T-helper 1 cell (primary cell): ENCODE data around the gene LRBA.

Experiments
- DNase-seq, 5 donors: peaks; one replicate each; pipeline ENCODE4 v3.0.0-alpha.2; 2012 to 2020

LRBA gene

DNA sequence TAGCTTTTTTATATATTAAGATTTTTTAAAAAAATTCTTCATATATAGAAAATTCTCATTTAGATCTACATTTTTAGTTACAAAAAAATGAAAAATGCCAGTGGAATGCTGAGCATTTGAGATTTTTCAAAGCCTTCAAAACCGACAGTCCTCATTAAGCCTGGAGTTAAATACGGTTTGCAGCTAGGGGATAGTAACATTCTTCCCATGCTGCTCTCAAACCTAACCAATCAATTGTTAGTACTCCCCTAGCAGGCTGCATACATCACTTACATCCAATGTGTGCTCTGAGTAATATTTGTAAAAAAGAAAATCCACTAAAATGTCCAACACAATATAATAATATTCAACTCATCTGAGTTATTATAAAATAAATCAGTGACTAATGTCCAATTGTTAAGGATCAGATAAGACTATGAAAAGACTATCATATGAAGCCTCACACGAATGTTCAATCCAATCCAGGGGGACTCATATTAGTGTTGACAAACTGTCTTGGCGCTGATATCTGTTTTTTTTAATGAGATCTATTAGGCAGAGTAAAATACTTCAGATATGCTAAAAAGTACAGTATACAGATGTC lies 660.8 kb downstream of the LRBA start:
- DNase-seq: no peak

- no peak for DNase-seq
Observed at GRCh38 chr4:150348079-150348478, 667.0 kb downstream of the LRBA start.

DNA sequence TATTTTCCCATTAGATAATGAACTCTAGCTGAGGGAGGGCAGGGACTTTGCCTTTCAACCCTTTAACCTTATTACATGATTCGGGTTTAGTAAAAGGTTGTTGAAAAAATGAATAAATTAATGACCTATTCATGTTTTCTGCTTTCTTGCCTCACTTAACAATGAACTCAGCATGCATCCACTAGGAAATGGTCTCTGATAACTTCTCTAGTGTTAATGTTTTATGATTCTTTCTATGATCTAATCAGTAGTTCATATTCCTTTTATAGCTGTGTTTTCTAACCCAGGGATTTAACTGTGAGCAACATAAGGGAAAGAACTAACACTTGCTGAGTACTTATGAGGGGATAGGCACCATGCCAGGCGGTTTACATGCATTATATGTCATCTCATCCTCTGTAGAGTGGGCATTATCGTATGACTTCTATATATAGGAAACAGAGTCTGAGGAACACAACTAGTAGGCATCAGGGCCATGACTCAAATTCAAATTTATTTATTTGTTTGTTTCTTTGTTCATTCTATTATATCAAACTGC lies 669.8 kb downstream of the LRBA start:
- no peak for DNase-seq

- no peak for DNase-seq
Observed at GRCh38 chr4:150343796-150344195, 671.3 kb downstream of the LRBA start.

GRCh38 chr4:150342945-150343344 lies 672.1 kb downstream of the LRBA start:
- no peak for DNase-seq

GRCh38 chr4:150337734-150338133 lies 677.4 kb downstream of the LRBA start:
- no peak for DNase-seq

DNA sequence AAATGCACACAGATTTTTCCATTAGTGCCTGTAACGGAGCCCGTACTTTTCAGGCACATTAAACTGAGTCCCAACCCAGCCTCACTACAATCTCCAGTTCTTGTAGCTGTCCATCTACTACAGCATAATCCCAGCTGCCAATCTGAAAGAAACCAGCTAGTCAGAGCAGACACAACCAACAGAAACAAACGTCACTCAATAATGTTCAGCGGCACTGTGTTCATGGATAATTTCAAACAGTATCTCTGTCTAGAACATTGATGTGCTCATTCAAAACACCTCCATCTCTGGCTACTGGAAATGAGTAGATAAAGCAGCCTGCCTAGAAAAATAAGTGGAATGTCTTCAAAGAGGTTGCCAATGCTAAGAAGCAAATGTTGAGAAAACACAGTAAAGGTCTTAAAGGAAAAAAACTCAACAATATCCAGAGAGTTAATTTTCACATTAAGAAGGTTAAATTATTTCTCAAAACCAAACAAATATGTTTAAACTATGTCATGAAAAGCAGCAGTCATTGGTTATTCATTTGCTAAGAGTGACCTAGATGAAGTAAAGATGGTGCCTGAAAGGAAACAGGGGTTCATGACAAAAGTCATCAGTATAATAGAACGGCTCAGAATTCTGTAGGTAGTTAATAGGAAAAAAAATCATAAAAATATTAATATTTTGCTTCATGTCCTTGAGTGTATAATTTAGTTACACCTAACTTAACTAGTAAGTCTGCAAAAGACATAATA lies 678.2 kb downstream of the LRBA start:
- DNase-seq: no peak

- DNase-seq: no peak
Observed at GRCh38 chr4:150332961-150333360, 682.1 kb downstream of the LRBA start.

GRCh38 chr4:150332086-150332485 lies 683.0 kb downstream of the LRBA start:
- DNase-seq: no peak

DNA sequence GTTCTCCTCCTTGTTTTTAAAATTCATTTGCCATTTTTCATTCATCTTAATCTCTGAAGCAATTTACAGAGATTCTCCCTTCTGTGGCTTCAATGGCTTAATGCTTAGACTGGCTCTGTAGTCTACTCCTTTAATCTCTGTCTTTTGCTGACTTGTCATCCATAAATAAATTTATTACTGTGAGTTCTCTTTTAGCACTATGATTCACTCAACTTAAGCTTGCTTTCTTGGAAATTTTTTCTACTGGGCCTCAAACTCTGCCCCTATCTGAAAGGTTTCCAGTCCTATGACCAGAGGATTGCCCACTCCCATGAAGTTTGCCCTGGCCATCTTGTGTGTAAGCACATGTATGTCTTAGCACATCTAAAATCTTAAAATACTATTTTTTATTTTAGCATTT lies 685.7 kb downstream of the LRBA start:
- DNase-seq: no peak

- DNase-seq: no peak
Observed at GRCh38 chr4:150328496-150328895, 686.6 kb downstream of the LRBA start.

DNA sequence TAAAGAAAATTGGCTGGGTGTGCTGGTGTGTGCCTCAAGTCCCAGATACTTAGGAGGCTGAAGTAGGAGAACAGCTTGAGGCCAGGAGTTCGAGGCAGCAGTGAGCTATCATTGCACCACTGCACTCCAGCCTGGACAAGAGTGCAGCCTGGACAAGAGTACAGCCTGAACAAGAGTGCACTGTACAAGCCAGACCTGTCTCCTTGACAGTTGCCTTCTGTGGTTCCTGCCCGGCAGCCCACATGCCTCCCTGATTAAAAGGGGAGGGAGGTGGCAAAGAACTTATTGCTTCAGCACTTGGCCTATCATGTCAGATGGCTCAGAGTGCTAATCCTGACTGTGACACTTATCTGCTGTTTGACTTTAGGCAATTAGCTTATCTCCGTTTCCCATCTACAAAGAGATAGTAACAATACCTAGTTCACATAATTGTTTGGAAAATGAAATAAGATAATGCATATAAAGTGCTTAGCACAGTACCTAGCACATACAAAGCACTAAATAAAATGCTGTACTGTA lies 687.8 kb downstream of the LRBA start:
- no peak for DNase-seq

GRCh38 chr4:150325872-150326271 lies 689.2 kb downstream of the LRBA start:
- DNase-seq: peak in 1 of 5 donors; percentile 48

DNA sequence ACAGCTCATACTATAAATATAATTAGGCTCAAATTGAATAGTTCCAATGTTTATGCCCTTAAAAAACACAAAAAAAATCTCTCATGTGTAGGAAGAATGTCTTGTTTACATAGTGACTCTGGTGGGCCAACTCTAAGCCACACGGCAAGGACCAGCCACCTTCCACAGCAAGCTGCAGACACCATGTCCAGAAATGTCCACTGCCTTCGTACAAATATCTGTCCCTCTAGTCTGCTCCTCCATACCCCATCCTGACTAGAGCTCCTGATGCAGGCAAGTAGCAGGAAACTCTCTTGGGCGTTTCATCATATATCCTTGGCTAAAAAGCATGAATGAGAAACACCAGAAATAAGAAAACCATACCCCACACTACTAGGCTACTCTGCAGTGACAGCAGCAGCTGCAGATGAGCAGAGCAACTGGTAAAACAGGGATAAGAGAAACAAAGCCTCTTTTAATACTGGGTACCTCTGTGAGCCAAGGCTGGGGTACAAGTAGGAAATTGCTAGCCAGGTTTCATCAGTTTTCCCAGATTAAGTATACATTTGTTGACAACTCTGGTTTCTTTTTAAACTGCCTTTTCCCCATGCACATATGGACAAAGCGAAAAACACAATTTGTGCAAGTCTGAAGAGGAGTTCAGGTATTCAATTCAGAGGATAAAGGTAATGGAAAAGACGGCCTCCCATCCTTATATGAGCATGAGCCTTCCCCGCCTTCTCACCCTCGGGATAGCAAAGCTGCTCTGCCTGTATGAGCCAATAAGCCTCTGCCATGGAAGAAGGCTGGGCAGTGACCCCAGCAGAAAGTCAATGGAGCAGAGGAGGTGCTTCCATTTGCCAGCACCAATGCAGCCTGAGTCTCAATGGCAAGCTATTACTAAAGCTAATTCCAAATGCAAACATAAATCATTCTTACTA lies 691.4 kb downstream of the LRBA start:
- DNase-seq: no peak

- no peak for DNase-seq
Observed at GRCh38 chr4:150322646-150323045, 692.4 kb downstream of the LRBA start.

DNA sequence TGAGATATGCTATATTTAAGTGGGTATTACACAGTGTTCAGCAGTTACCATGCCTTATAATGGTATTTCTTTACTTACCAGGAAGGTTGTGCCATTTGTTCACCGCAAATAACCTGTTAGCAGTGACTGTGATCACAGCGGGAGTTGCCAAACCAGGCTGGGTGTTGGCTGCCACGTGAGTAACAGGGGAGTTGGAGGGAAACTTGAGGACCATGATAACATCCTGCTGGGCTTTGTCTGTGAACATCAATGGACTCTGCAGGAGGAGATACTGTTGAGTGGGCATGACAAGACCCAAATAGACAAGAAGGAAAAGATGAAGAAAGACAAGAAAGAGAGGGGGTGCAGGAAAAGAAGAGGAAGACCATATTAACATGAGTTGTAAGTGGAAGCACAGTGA lies 694.0 kb downstream of the LRBA start:
- no peak for DNase-seq

GRCh38 chr4:150318971-150319370 lies 696.1 kb downstream of the LRBA start:
- no peak for DNase-seq

DNA sequence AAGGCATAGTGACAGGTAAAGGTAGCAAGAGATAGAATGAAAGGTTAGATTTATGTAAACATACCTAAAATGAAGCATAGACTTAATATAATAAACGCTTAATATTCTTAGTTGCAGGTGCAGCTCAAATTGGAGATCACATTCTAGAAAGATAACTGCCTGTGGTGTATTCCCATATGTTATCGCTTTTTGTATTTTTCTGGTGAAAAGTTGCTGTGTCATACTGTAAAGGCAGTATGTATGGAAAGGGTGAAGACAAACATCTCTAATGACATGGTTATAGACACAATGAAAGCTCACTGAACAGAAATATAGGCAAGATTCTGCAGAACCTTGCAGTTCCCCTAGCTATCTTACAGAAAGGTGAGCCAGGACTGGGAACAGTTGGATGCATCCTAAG lies 696.6 kb downstream of the LRBA start:
- DNase-seq: no peak

GRCh38 chr4:150316332-150317205 lies 698.5 kb downstream of the LRBA start:
- no peak for DNase-seq

DNA sequence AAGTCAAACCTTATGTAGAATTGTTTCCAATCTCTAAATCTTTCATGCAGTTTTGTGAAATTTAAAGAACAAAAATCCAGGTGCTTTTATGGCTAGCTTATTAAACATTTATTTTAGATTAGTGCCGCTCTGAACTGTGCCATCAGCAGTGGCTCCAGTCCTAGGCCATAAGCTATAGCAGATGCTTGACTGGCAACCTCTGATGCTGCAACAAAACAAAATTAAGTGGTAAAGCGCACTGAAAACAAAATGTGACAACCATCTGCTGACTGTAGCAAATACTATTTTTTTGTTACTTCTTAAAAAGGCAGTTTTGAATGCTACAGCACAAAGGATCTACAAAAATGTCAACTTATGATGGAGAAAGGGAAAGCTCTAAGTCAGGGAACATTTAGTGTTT lies 699.4 kb downstream of the LRBA start:
- no peak for DNase-seq

- no peak for DNase-seq
Observed at GRCh38 chr4:150315175-150315574, 699.9 kb downstream of the LRBA start.

GRCh38 chr4:150314031-150314430 lies 701.1 kb downstream of the LRBA start:
- DNase-seq: no peak
